Measurements from ENCODE around the gene REC114.
"Not testable (repeated sequence)": the region's sequence is repeated elsewhere in the genome, so short reads cannot be mapped to it uniquely, and the experiment has no call there.

REC114 gene

DNA sequence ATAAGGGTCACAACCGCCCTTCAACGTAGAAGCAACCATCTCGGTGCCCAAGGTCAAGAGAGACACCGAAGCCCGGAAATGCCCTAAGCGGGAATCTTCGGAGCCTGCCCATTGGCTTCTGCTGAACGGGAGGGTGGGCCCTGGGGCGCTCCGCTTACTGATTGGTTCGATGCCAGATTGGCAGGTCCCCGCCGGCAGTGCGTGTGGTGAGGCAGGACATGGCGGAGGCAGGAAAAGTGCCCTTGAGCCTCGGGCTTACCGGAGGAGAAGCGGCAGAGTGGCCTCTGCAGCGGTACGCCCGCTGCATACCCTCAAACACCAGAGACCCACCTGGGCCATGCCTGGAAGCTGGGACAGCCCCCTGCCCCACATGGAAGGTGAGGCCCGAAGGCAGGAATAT, at the start of gene REC114:
REC114 (plus strand) TSS at position 197 of the 400 bp plus-strand sequence; CDS start at position 219, 22 bp downstream.
- no peak for DNase-seq (ENCODE audit: low read depth)
- H3K4me3 ChIP-seq (replicated peaks; ENCODE audit: low read depth, low read length), result no peak within 1 kb of the TSS
- TF ChIP-seq, protein P1, sequence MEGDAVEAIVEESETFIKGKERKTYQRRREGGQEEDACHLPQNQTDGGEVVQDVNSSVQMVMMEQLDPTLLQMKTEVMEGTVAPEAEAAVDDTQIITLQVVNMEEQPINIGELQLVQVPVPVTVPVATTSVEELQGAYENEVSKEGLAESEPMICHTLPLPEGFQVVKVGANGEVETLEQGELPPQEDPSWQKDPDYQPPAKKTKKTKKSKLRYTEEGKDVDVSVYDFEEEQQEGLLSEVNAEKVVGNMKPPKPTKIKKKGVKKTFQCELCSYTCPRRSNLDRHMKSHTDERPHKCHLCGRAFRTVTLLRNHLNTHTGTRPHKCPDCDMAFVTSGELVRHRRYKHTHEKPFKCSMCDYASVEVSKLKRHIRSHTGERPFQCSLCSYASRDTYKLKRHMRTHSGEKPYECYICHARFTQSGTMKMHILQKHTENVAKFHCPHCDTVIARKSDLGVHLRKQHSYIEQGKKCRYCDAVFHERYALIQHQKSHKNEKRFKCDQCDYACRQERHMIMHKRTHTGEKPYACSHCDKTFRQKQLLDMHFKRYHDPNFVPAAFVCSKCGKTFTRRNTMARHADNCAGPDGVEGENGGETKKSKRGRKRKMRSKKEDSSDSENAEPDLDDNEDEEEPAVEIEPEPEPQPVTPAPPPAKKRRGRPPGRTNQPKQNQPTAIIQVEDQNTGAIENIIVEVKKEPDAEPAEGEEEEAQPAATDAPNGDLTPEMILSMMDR (IDR thresholded peaks at IDR 0.05; ENCODE audit: low read length, missing control alignments), result no peak

DNA sequence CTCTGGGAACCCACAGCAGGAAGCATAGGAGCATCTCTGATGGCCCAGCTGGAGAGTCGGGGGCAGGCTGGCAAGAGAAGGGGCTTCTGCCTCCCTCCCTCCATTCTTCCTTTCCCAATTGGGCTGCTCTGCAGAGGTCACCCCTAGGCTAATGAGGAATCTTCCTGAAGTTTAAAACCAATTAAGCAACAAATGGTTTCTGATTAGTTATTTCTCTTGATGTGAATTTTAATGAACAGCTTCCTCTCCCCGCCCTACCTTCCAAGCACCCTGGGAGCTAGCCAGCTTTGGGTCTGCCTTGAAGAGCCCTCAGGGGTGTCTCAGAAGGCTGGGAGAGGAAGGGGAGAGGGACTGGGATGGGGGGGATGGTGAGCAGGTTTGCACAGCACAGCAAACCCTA, 49.6 kb upstream of the REC114 start:
- TF ChIP-seq, protein P1 (IDR thresholded peaks at IDR 0.05; ENCODE audit: low read length, missing control alignments), result no peak
- DNase-seq (ENCODE audit: low read depth), result no peak
- H3K4me3 ChIP-seq (replicated peaks; ENCODE audit: low read depth, low read length), result no peak overlapping the region

DNA sequence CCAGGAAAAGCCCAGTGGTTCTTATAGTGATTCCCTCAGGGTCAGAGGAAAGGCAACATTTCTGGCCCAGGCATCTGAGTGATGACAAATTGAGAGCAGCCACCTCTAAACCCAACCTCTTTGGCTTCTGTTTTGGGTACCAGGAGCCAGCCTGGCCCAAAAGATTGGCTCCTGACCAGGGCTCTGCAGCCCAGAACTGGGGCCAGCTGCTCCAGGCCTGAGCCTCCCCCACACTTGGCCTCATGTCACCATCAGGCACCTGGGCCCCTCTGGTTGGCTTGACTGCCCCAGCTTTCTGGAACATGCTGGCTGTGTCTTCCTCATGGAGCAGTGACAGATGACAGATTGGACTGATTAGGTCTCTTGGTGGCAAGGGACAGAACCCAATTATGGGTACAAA, 48.2 kb upstream of the REC114 start:
- DNase-seq (ENCODE audit: low read depth), result no peak
- TF ChIP-seq, protein P1 (IDR thresholded peaks at IDR 0.05; ENCODE audit: low read length, missing control alignments), result no peak
- H3K4me3 ChIP-seq (replicated peaks; ENCODE audit: low read depth, low read length), result no peak overlapping the region

- TF ChIP-seq, protein P1 (IDR thresholded peaks at IDR 0.05; ENCODE audit: low read length, missing control alignments), result no peak
- no peak overlapping the region for H3K4me3 ChIP-seq (replicated peaks; ENCODE audit: low read depth, low read length)
- no peak for DNase-seq (ENCODE audit: low read depth)
Measured at GRCh38 chr15:73395671-73396070, 47.3 kb upstream of the REC114 start.

DNA sequence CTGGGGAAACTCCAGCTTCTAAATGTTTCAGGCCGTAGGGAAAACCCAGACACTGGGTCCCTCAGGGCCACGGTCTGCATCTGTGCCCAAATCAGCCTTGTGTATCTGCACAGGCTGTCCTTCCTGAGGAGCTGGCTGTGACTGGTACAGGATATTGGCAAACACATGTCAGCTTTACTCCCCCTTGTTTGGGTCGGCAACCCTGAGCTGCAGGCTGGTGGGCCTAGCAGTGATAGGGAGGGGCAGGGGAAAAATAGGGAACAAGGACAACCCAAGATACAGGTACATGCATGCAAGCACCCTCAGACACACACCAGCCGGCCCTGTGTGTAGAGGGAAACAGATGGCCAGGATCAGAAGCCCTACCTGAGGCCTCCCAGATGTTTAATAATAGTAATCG, 45.5 kb upstream of the REC114 start:
- no peak overlapping the region for H3K4me3 ChIP-seq (replicated peaks; ENCODE audit: low read depth, low read length)
- TF ChIP-seq, protein P1 (IDR thresholded peaks at IDR 0.05; ENCODE audit: low read length, missing control alignments), result no peak
- no peak for DNase-seq (ENCODE audit: low read depth)

- H3K4me3 ChIP-seq (replicated peaks; ENCODE audit: low read depth, low read length), result no peak overlapping the region
- no peak for DNase-seq (ENCODE audit: low read depth)
- TF ChIP-seq, protein P1 (IDR thresholded peaks at IDR 0.05; ENCODE audit: low read length, missing control alignments), result no peak
Measured at GRCh38 chr15:73398861-73399260, 44.1 kb upstream of the REC114 start.

DNA sequence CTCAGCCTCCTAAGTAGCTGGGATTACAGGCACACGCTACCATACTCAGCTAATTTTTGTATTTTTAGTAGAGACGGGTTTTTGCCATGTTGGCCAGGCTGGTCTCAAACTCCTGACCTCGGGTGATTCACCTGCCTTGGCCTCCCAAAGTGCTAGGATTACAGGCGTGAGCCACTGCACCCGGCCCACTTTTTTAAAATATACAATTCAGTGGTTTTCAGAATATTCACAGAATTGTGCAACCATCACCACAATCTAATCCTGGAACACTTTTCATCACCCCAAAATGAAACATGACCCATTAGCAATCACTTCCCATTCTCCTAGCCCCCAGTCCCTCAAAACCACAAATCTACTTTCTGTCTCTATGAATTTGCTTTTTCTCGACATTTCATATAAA, 42.7 kb upstream of the REC114 start:
- not testable (repeated sequence) for H3K4me3 ChIP-seq (replicated peaks; ENCODE audit: low read depth, low read length); DNase-seq (ENCODE audit: low read depth)
